HepG2 (cell line): Measurements from ENCODE around the gene CCDC66. TPM values are rescaled to one million over a fixed set of nuclear protein-coding genes. Genes with fewer than 3 reads are reported as not detected.

ENCODE experiments used
- ATAC-seq: fragments of 200-7000 bp; cut with Tn5 transposase; 3 replicates; pipeline ENCODE4 v1.9.1; 2020; ENCODE audit warnings: mild to moderate bottlenecking, moderate library complexity
- BruUV-seq: library from RNA; stranded (reverse); fragments of 400-500 nt; replicated peaks from 2 replicates; lab custom pipeline; 2021; lab: Mats Ljungman, UMichigan
- CTCF ChIA-PET: fragments of 300-600 bp; formaldehyde crosslinking; extraction: SDS; loops from one replicate; lab custom pipeline; 2021; ENCODE audit warnings: low total read pairs, inconsistent platforms, low intra/inter-chr PET ratio; lab: Yijun Ruan, JAX
- POLR2A ChIA-PET: fragments of 350-600 bp; sonication (Branson Sonifier 250); formaldehyde crosslinking; loops from one replicate; lab custom pipeline; 2020; ENCODE audit warnings: antibody characterized with exemption, inconsistent platforms; lab: Yijun Ruan, JAX
- DNase-seq: peaks from one replicate; pipeline ENCODE4 v3.0.0-alpha.2; 2015; ENCODE audit warnings: low spot score
- FAIRE-seq: peaks from 3 replicates; lab custom pipeline; 2011; peaks lifted over from hg19 to GRCh38; lab: Jason Lieb, UNC
- H2AFZ ChIP-seq: one replicate; pipeline ENCODE4 v1.6.1; 2011; ENCODE audit warnings: low read length, inconsistent platforms
- H3K27ac ChIP-seq: fragments of 300-600 bp; 3 replicates; pipeline ENCODE4 v1.8.0; 2011; ENCODE audit warnings: mixed run types, mild to moderate bottlenecking, mixed read lengths, low read length, inconsistent platforms; ENCODE audit not compliant: insufficient read depth; ENCODE audit errors: extremely low read length
- H3K27me3 ChIP-seq, 2 experiments: fragments of 200-600 bp in 1 of 2; 2 replicates in 1 of 2; 3 replicates in 1 of 2; pipeline versions ENCODE4 v1.6.0 to v1.8.0; 2011; ENCODE audit warnings: low read length in 2 of 2, mild to moderate bottlenecking in 2 of 2, moderate library complexity in 2 of 2, inconsistent platforms in 1 of 2; ENCODE audit not compliant: insufficient read depth in 2 of 2, control insufficient read depth in 1 of 2
- H3K36me3 ChIP-seq, 2 experiments: fragments of 200-600 bp in 1 of 2; replicated peaks in 1 of 2; 2 replicates in 1 of 2; 3 replicates in 1 of 2; pipeline versions ENCODE4 v1.5.1 to v1.8.0; 2011; ENCODE audit warnings: low read length in 2 of 2, inconsistent platforms in 1 of 2; ENCODE audit not compliant: insufficient read depth in 2 of 2, control insufficient read depth in 1 of 2
- H3K4me1 ChIP-seq: 2 replicates; pipeline ENCODE4 v1.5.1; 2012; ENCODE audit warnings: low read length, inconsistent platforms; ENCODE audit not compliant: insufficient read depth
- H3K4me2 ChIP-seq: 2 replicates; pipeline ENCODE4 v1.6.0; 2011; ENCODE audit warnings: low read depth, low read length, inconsistent platforms
- H3K4me3 ChIP-seq, 3 experiments: fragments of 200-600 bp in 1 of 3; sonication (generic), shearing (Covaris generic) in 1 of 3; replicated peaks in 1 of 3; 2 replicates each; pipeline ENCODE4 v1.5.1; 2011 to 2016; ENCODE audit warnings: low read length in 3 of 3, inconsistent platforms in 2 of 3, low read depth in 2 of 3, mild to moderate bottlenecking in 2 of 3, control low read depth in 1 of 3, mixed read lengths in 1 of 3; ENCODE audit not compliant: insufficient read depth in 1 of 3
- H3K79me2 ChIP-seq: one replicate; pipeline ENCODE4 v1.6.1; 2011; ENCODE audit warnings: low read length, inconsistent platforms; ENCODE audit not compliant: insufficient read depth
- H3K9ac ChIP-seq: 2 replicates; pipeline ENCODE4 v1.6.0; 2011; ENCODE audit warnings: mild to moderate bottlenecking, low read depth, low read length, inconsistent platforms; ENCODE audit not compliant: insufficient read depth
- H3K9me3 ChIP-seq: 2 replicates; pipeline ENCODE4 v1.5.1; 2012; ENCODE audit warnings: mild to moderate bottlenecking, low read length
- H4K20me1 ChIP-seq: 2 replicates; pipeline ENCODE4 v1.6.0; 2011; ENCODE audit warnings: inconsistent platforms, mild to moderate bottlenecking, low read length, moderate library complexity; ENCODE audit not compliant: insufficient read depth
- BORCS8-MEF2B ChIP-seq: sonication (generic); formaldehyde crosslinking; IDR thresholded peaks from 2 replicates; pipeline ENCODE4 v1.8.0; 2022; ENCODE audit warnings: mild to moderate bottlenecking, missing genetic modification reagents
- CREB1 ChIP-seq, 2 experiments: fragments of 450-650 bp in 1 of 2; IDR thresholded peaks; 2 replicates each; pipeline ENCODE4 v1.6.1; 2016 to 2017; ENCODE audit warnings: control low read depth in 1 of 2, mild to moderate bottlenecking in 1 of 2, missing compliant biosample characterization in 1 of 2, missing genetic modification characterization in 1 of 2
- FOXC1 ChIP-seq: sonication (generic); formaldehyde crosslinking; IDR thresholded peaks from 2 replicates; pipeline ENCODE4 v1.8.0; 2022; ENCODE audit warnings: mild to moderate bottlenecking, missing genetic modification reagents, borderline replicate concordance
- KDM4B ChIP-seq: sonication (generic); formaldehyde crosslinking; IDR thresholded peaks from 2 replicates; pipeline ENCODE4 v1.4.0; 2020; ENCODE audit warnings: missing genetic modification reagents
- MXD4 ChIP-seq: IDR thresholded peaks from 2 replicates; pipeline ENCODE4 v1.6.1; 2016; ENCODE audit warnings: mild to moderate bottlenecking, missing biosample characterization, missing genetic modification reagents
- RFX1 ChIP-seq: fragments of 450-650 bp; IDR thresholded peaks from 2 replicates; pipeline ENCODE4 v1.6.1; 2017
- RNF219 ChIP-seq: sonication (generic); formaldehyde crosslinking; IDR thresholded peaks from 2 replicates; pipeline ENCODE4 v1.5.0; 2020; ENCODE audit warnings: mild to moderate bottlenecking, missing genetic modification reagents
- SIN3A ChIP-seq: IDR thresholded peaks from 2 replicates; pipeline ENCODE4 v1.6.1; 2011; ENCODE audit warnings: low read depth, mild to moderate bottlenecking, control low read depth, low read length, borderline replicate concordance
- ZNF607 ChIP-seq: sonication (generic); formaldehyde crosslinking; IDR thresholded peaks from 2 replicates; pipeline ENCODE4 v1.5.1; 2020; ENCODE audit warnings: missing genetic modification reagents, mild to moderate bottlenecking, borderline replicate concordance
- ZNF709 ChIP-seq: sonication (generic); formaldehyde crosslinking; IDR thresholded peaks from 2 replicates; pipeline ENCODE4 v1.5.0; 2020; ENCODE audit warnings: mild to moderate bottlenecking, missing genetic modification reagents
- ZNF75D ChIP-seq: sonication (generic); formaldehyde crosslinking; IDR thresholded peaks from 2 replicates; pipeline ENCODE4 v1.8.1; 2023; ENCODE audit warnings: missing genetic modification reagents, mild to moderate bottlenecking, borderline replicate concordance
- WGBS: methylation state at CpG from one replicate; pipeline ENCODE4 v1.1.6; 2017; ENCODE audit warnings: low lambda C conversion rate; 5-methylcytosine and 5-hydroxymethylcytosine counted together
- in situ Hi-C: cut with HindIII; loops from 2 replicates; pipeline ENCODE4 v1.10.0; 2017; ENCODE audit warnings: low pct_unique_long_range_greater_than_20kb; ENCODE audit not compliant: extremely low pct_ligation_motif_present
- intact Hi-C: fragments of 100-400 bp; cut with micrococcal nuclease; formaldehyde crosslinking; loops from one replicate; pipeline ENCODE4 v1.10.0; 2022; ENCODE audit not compliant: unreplicated experiment
- polyA plus RNA-seq, 8 experiments: library from polyadenylated mRNA; depleted of rRNA in 3 of 8; stranded (reverse) in 7 of 8; unstranded in 1 of 8; fragments of >200 nt; fragmentation: Illumina TruSeq in 4 of 8; extraction: Trizol in 4 of 8; gene quantifications; 2 replicates each; pipeline versions ENCODE4 v1.2.1 to v1.2.3, GENCODE V29; 2011 to 2016; ENCODE audit warnings: low read depth in 4 of 8, missing spikeins in 1 of 8, mixed read lengths in 1 of 8; ENCODE audit not compliant: insufficient read depth in 1 of 8
- total RNA-seq, 5 experiments: library from RNA; depleted of rRNA; stranded (reverse); fragments of >200 nt; fragmentation: Illumina TruSeq; extraction: Trizol; gene quantifications; 2 replicates each; pipeline ENCODE4 v1.2.3, GENCODE V29; 2016; ENCODE audit warnings: low read depth in 1 of 5

The CCDC66 gene
- total and polyA plus RNA-seq, 2 of the 13 experiments (the other 11 are each of a cell fraction or from before 2014, with no cell fraction given), result 8.4 to 19.9 TPM

- TF ChIP-seq RFX1 (no peak), ZNF75D (CRISPR knock-in tag) (no peak), ZNF709 (CRISPR knock-in tag) (no peak), SIN3A (no peak), FOXC1 (no peak)
Measured at GRCh38 chr3:56547486-56547885, 9.5 kb upstream of the CCDC66 start (continued).

GRCh38 chr3:56557831-56558170, 826 bp downstream of the CCDC66 start:
- peak overlapping the region; percentile 87 for H3K4me2 ChIP-seq
- POLR2A ChIA-PET, result no interaction called here
- TF ChIP-seq MXD4 (0 out of 2 replicates have a peak, but pooled peaks have one; percentile 0), CREB1 (IDR thresholded peaks at IDR 0.05) (peak; percentile 43; the same call in 1 of the 2 replicates), CREB1 (CRISPR knock-in tag; IDR thresholded peaks at IDR 0.05) (no peak), KDM4B (no peak)
- TF ChIP-seq, all 625 proteins: peak for 2
- FAIRE-seq (no peak), DNase-seq (no peak), ATAC-seq (peak; percentile 4; the same call in 1 of the 3 replicates)
- WGBS, result 10% methylated on average over 7 of the region's 7 CpGs
- H3K9me3 ChIP-seq, result no peaks in the 10 kb centered on the region
- intact Hi-C loops (no loop called here), in situ Hi-C loops (no loop called here)
- H3K36me3 ChIP-seq, result peaks cover 0 to 15% of the 10 kb centered on the region in 2 experiments; a peak in 2 of 5 replicates
- peak overlapping the region; percentile 84 for H3K27ac ChIP-seq
- peak overlapping the region; percentile 93 for H2AFZ ChIP-seq
- CTCF ChIA-PET, result no interaction called here
- peak overlapping the region; percentile 75 to 88 (median 87) for H3K4me3 ChIP-seq
- H3K4me1 ChIP-seq, result peaks cover 23% of the 10 kb centered on the region
- H3K27me3 ChIP-seq, result peaks cover 0 to 5% of the 10 kb centered on the region in 2 experiments; a peak in 2 of 5 replicates
- BruUV-seq, result no TSS peak
- peaks cover 23% of the 10 kb centered on the region for H3K79me2 ChIP-seq
- peak overlapping the region; percentile 91 for H3K9ac ChIP-seq
- no peaks in the 10 kb centered on the region for H4K20me1 ChIP-seq

- H3K27me3 ChIP-seq, result no peaks in the 10 kb centered on the region
- no peak for ATAC-seq
- H3K36me3 ChIP-seq, result peaks cover 9 to 27% of the 10 kb centered on the region in 2 experiments
- no peak for DNase-seq
- H3K4me1 ChIP-seq, result no peaks in the 10 kb centered on the region
- no peak for TF ChIP-seq BORCS8-MEF2B (CRISPR knock-in tag)
- no peak for TF ChIP-seq RNF219
- no peak for TF ChIP-seq ZNF607 (CRISPR knock-in tag)
- TF ChIP-seq, all 625 proteins: peak for 0
- no peaks in the 10 kb centered on the region for H3K79me2 ChIP-seq
- 100% methylated on average over 1 of the region's 1 CpG for WGBS
- POLR2A ChIA-PET, result no interaction called here
- BruUV-seq, result no TSS peak
- H4K20me1 ChIP-seq, result no peaks in the 10 kb centered on the region
- no peak overlapping the region for H3K9ac ChIP-seq
- no peak overlapping the region for H3K4me3 ChIP-seq
- CTCF ChIA-PET, result no interaction called here
- no peak overlapping the region for H3K27ac ChIP-seq
- H3K4me2 ChIP-seq, result no peak overlapping the region
- no peak for FAIRE-seq
- no peak overlapping the region for H2AFZ ChIP-seq
- in situ Hi-C loops, result no loop called here
- H3K9me3 ChIP-seq, result no peaks in the 10 kb centered on the region
- intact Hi-C loops, result no loop called here
Measured at GRCh38 chr3:56573501-56573900, 16.5 kb downstream of the CCDC66 start.
